ENCODE data around the gene GPR33.
"Not testable (repeated sequence)": the region's sequence is repeated elsewhere in the genome, so short reads cannot be mapped to it uniquely, and the experiment has no call there.

Gene GPR33, protein sequence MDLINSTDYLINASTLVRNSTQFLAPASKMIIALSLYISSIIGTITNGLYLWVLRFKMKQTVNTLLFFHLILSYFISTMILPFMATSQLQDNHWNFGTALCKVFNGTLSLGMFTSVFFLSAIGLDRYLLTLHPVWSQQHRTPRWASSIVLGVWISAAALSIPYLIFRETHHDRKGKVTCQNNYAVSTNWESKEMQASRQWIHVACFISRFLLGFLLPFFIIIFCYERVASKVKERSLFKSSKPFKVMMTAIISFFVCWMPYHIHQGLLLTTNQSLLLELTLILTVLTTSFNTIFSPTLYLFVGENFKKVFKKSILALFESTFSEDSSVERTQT

DNA sequence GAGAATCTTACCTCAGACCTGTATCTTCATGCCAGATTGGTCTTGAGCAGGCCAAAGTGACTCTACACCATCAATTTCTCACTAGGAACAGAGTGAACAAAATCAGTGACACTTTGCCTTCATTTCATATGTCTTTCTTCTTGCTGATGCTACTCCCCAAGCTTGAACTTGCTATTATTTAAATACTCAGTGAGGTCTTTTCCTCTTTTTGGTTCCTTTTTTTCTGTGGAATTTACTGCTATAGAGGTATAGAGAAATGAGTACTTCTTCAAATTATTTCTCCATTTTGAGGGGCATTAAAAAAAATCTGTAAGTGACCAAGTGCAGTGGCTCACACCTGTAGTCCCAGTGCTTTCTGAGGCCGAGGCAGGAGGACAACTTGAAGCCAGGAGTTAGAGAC lies at the start of gene GPR33:
Gene GPR33, minus strand, starts transcription at position 154 of the 400 bp plus-strand sequence. CDS start 4,074 bp downstream, outside the sequence.
- DNase-seq = no peak

DNA sequence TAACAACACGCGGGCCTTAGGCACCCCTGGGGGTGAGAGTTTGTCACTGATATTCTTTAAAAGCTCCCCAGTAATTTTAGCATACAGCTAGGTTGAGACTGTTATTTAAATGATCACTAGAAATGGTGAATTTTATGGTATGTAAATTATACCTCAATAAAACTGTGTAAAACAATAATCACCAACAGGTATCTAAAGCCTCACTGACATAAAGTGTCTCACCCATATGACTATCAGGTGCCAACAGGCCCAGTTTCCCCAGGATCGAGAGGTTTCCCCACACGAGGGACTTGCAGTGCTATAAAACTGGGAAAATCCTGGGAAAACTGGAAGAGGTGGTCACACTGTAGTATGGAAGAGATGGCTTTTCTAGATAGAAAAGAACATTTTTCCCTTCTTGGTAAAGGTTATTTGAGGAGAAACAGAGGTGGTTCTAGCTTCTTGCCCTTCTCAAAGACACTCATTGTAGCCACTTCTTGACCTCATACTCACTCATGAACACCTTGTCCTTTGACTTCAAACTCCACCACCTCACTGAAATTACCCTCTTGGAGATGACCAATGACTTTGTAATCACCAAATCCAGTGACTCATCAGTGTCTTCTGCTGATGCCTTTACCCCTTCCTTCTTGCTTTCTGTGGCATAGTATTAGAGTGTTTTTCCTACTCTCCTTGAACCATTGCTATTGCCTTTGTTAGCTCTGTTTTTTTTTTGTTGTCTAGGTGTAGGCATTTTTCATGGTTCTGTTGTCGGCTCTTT lies 48.5 kb upstream of the GPR33 start:
- DNase-seq = no peak

DNA sequence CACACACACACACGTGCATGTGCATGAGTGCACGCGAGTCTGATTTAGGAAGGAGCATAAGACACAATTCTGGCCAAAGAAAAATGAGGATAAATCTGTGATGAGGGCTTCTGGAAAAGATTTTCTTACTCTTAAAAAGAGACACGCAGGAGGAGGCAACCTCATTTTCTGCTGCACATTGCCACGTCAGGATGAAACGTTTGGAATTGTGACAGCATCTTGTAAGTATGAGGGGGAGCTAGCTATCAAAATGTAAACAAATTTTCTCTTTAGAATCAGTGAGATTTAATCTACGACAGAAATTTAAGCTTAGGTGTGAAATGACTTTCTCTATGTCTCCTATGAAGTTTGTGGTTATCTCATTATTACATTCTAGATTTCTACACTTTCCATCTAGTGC lies 42.3 kb upstream of the GPR33 start:
- DNase-seq = no peak

DNA sequence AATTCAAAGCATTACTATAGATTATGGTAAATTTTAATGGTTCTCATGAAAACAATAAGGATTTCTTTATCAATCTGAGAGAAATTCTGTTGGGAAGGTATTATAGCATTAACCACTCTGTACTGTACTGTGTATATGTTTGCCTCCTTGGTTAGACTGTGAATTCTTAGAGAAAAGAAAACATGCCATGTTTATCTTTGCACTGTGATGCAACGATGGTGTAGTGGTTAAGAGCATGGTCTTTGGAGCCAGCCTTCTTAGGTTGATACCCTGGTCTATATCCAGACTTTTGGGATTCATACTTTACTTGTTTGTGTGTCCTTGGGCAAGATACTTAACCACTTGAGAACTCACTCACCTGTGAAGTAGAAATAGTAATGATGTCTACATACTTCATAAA lies 41.2 kb upstream of the GPR33 start:
- DNase-seq = no peak

DNA sequence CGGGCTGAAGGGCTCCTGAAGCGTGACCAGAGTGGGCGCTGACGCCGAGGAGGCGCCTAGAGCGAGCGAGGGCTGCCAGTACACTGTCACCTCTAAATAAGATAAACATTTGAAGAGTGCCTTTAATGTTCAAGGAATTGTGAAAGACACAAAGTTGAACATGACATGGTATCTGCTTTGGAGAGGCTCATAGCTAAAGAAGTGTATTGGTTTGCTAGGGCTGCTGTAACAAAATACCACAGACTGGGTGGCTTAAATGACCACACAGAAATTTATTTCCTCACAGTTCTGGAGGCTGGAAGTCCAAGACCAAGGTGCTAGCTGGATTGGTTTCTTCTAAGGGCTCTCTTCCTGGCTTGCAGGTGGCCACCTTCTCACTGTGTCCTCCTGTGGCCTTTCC lies 39.7 kb upstream of the GPR33 start:
- DNase-seq = no peak

DNA sequence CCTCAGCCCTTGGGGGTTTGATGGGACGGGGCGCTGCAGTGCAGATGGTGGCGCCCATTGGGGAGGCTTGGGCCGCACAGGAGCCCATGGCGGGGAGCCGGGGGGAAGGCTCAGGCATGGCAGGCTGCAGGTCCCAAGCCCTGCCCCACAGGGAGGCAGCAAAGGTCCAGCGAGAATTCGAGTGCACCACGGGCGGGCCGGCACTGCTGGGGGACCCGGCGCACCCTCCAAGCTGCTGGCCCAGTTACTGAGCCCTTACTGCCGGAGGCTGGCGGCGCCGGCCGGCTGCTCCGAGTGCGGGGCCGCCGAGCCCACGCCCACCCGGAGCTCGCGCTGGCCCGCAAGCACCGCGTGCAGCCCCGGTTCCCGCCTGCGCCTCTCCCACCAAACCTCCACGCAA lies 39.2 kb upstream of the GPR33 start:
- DNase-seq = no peak

DNA sequence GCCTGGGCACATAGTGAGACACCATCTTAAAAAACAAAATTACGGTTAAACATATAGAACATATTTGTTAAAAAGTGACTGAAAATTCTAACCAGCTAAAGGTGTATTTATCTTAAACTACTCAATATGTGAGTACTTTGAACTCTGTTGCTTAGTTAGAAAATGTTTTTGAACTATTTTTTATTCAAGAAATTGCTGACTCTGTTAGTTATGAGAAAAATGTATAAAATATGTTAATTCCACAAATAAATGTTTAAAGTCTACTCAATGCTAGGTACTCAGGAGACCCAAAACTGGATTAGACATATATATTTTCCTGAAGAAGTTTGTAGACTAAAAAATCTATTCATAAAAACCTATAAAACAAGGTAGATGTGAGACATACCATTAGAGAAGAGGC lies 23.0 kb upstream of the GPR33 start:
- no peak for DNase-seq

DNA sequence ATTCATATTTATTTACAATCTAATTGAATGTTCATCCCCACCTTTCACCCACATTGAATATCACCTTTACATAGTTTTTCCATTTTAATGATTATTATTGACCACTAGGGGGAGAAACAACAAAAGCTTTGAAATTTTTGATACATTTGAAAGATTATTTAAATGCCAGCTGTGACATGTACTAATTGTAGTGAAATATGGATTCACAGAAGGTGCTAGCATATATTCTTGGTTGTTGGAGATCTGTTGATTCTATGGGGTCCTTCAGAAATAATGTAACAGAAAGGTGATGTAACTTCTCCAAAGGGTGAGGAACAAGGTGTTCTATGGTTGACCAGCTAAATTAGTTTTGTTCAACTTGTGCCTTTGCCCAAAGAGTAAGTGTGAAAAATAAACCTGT lies 22.4 kb upstream of the GPR33 start:
- peak; percentile 31 for DNase-seq

DNA sequence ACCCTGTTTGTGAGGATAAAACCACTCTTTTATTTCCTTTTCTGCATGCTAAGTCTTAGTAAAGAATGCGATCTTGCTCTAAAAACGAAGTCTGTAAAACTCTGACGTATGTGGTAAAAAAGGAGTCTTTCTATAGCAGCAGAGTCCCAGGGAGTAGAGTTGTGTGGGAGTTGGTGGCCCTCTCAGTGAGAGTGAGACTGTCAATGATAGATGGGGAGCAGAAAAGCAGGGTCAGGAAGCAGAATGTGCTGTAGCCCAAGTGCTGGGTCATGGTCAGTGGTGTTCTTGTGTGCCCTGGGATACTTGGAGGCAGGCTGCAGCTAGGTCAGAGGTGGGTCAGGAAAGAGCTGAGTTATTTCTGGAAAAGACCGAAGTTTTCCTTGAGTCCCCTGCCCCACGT lies 20.3 kb upstream of the GPR33 start:
- DNase-seq = no peak

DNA sequence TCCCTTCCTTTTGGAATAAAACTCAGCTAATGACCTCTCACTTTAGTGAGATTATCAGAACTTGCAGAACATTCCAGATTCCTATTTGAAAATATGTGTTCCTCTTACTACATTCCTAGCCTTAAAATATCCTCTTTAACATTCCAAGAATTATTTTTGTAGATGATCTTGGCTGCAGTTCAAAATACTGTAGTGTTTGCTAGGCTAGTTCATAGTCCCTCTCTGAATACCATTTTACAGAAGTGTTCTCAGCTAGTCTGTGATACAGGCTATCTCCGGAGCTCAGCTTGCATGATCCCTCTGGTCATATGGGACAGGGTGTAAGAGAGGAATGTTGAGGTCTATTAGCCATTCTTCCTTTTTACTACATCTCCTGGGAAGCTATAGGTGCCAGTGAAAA lies 17.6 kb upstream of the GPR33 start:
- DNase-seq = no peak

DNA sequence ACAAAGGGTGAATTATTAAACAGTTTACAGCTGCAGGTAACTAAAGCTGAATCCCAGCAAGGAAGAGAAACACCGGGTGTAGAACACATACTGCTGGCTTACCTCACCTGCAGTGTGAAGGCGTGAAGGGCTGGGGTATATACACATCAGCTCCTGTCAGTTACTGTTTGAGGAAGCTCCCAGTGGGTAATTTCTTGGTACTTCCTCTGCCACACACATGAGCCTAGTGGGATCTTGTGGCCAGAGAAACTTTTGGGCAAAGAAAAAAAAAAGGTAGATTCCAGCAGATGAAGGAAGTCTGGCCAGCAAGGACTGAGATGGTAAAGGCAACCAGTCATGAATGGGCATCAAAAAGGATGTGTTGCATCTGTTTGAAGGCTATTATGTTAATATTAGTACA lies 14.0 kb upstream of the GPR33 start:
- DNase-seq = no peak

DNA sequence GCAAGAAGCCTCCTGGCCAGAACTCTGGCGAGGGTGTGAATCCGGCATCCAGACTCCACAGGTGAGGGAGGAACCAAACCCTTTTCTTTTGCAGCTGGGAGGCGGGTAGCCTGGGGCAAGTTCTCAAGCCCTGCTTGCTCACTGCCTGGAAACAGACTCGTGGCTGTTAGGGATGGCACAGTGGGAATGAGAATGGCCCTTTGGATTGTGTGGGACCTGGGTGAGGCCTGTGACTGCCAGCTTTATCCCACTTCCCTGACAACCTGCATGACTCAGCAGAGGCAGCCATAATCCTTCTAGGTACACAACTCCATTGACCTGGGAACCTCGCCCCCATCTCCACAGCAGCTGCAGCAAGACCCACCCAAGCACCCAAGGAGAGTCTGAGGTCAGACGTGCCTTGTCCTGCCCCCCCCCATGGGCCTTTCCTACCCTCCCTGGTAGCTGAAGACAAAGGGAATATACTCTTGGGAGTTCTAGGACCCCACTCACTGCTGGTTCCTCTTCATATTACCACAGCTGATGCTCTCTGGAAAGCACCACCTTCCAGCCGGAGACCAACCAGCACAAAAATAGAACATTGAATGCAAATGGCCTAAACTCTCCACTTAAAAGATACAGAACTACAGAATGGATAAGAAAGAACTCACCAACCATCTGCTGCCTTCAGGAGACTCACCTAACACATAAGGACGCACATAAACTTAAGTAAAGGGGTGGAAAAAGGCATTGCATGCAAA lies 5.1 kb upstream of the GPR33 start:
- no peak for DNase-seq

DNA sequence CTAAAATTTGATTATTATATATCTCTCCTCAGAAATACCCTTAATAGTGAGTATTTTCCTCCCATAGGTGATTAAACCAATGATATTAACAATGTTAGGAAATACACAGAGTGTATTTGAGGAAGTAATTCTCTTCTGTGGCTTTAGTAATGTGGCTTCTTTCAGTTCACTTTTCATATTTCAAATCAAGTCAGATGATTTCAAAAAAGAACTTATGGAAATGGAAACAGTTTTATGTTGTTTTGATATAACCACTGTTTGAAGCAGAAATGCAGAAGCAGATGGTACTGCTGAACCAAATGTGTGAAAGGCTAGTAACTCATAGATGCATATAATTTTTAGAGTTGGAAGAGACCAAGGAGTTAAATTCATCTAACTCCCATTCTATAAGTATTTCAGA lies 1.9 kb upstream of the GPR33 start:
- DNase-seq = no peak

DNA sequence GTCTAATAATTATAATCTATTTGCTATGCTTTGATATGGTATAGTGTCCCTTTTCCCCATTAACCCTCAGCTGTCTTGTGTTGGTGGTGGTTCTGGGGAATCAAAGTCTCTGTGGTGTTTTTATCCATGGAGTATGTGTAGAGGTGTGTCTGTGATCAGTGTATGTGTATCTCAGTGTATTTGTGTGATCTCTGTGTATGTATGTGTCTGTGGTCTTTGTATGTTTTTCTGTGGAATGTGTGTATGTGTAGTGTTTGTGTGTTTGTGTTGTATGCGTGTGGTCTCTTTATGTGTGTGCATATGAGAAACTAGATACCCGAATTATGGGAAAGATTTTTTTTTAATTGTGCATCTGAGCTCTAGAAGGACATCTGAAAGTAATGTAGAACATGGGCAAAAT lies 1.1 kb downstream of the GPR33 start:
- DNase-seq = no peak

DNA sequence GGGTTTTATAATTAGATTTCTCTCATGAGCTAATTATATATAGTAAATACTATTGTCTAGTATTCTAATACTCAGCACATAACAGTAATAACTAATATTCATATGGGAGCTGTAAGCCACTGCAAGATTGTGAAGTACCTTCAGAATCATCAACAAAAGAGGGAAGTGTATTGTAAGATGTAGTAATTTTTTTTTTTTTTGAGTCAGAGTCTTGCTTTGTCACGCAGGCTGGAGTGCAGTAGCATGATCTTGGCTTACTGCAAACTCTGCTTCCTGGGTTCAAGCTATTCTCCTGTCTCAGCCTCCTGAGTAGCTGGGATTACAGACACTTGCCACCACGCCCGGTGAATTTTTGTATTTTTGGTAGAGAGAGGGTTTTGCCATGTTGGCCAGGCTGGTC lies 3.1 kb downstream of the GPR33 start:
- no peak for DNase-seq

DNA sequence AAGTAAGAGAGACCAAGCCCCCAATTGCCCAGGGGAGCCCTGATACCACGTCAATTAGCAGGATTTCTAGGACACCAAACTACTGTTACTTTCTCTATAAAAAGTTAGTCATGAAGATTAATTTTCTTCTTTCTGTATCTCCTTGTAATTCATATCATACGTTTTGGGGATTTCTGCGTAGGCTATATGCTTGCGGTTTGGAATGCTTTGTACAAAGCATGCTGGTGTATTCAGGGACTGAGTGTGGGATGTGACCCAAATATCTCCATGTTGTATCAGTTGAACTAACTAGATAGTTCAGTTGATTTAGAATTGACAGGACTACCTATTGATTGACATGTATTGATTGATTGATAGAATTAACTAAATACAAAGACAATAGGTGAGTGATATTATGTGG lies 7.7 kb downstream of the GPR33 start:
- no peak for DNase-seq

DNA sequence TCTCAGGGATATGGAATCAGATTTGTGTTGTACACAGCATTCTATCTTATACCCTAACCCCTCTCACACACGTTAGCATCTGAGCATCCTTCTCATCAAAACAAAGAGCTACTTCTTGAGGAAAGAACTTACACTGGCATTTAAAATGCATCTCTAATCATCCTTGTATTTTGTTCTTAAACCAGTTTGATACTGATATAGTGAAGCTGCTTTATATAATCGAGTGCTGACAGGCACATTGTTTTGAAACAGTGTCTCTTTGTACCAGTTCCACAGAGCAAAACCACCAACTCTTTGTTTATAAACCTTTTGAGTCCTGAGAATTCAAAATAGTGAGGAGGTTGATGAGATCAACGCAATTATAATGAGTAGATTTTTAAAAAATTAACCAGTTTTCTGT lies 8.8 kb downstream of the GPR33 start:
- DNase-seq = no peak

DNA sequence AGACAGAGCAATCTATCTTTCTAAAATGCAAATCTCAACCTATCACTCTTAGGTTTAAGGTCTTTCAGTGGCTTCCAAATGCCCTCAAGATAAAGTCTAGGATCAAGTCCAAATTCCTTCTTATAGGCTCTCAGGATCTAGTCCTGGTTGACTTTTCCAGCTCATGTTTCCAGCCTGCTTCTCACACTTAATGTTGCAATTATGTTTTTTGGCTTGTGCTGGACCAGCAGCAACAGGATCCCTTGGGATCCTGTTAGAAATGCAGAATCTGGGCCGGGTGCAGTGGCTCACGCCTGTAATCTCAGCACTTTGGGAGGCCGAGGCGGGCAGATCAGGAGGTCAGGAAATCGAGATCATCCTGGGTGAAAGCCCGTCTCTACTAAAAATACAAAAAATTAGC lies 10.6 kb downstream of the GPR33 start:
- DNase-seq = no peak

DNA sequence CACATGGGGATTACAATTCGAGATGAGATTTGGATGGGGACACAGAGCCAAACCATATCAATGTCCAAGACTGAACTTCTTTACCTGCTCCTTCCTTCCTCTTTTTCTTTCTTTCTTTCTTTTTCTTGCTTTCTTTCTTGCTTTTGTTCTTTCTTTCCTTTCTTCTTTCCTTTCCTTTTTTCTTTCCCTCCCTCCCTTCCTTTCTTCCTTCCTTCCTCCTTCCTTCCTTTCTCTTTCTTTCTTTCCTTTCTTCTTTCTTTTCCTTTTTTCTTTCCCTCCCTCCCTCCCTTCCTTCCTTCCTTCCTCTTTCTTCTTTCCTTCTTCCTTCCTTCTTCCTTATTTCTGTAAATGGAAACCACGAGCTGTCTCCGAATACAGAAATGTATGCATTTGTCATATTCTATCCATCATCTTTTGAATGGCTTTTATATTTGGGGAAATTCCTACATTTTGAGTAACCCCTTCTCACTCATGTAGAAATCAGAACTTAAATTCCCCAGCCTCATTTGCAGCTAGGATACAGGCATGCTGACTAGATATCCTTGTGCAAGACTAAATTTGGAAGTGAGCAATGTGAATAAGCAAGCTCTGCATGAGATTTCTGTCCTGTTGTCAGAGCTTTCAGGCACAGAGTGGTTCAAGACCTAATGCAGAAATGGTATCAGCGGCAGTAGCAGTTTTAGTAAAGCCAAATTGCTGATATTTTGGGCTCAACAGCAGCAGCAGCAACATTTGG lies 11.5 kb downstream of the GPR33 start:
- no peak for DNase-seq

DNA sequence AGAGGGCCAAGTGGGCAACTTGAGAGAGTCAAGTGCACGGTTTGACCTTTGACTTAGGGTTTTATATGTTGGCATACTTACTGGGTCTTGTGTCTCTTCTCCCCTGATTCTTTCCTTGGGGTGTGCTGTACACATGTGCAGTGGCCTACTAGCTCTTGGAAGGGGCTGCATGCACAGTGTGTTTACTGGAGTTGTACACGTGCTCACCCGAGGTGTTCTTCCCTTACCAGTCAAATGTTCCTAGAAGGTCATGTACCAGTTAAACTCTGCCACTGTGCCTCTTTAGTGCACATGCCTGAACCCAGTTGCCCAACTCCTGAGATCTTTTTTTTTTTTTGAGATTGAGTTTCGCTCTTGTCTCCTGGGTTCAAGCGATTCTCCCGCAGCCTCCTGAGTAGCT lies 21.3 kb downstream of the GPR33 start:
- no peak for DNase-seq

DNA sequence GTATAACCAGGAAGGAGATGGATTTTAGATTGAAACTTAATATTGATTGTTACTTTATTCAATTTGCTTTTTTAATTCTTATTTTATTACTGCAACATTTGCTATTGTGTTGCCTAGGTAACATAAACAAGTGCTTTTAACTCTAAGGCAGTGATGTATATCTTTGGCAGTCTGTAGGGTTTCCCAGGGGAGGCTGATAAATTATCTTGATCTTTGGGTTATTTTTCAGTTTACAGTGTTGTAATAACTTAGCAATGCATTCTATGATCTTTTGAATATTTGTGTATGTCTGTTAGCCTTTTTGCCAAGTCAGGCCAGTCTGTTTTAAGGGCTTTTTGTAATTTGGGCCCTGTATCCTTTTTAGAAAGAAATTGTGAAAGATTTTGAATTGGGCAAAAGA lies 22.7 kb downstream of the GPR33 start:
- no peak for DNase-seq

DNA sequence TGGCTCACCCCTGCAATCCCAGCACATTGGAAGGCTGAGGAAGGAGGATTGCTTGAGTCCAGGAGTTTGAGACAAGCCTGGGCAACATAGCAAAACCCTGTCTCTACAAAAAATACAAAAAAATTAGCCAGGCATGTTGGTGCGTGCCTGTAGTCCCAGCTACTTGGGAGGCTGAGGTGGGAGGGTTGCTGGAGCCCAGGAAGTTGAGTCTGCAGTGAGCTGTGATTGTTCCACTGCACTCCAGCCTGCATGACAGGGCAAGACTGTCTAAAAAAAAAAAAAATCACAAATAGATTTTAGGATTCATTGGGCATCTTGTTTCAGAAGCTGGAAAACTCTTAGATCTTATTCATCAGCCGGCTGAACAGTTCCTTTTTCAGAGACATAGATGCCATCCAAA lies 25.4 kb downstream of the GPR33 start:
- not testable (repeated sequence) for DNase-seq

DNA sequence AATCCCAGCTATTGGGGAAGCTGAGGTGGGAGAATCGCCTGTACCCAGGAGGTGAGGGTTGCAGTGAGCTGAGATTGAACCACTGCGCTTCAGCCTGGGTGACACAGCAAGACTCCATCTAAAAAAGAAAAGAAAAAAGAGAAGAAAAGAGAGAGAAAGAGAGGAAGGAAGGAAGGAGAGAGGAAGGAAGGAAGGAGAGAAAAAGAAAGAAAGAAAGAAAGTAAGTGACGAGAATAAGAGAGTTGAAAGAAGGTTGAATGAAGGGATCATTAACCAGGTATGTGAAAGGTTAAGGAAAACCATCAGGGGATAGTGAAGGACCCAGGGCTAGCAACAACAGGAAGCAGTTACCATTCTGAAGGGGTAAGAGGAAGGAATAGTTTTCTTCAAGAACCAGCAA lies 26.3 kb downstream of the GPR33 start:
- no peak for DNase-seq
